NCI-H748 (cell line): ENCODE data around the gene SSBP1.
"Not testable (repeated sequence)": the region's sequence is repeated elsewhere in the genome, so short reads cannot be mapped to it uniquely, and the experiment has no call there.

Experiments
- DNase-seq: peaks from one replicate; lab custom pipeline; 2025; ENCODE audit not compliant: unreplicated experiment; lab: John Stamatoyannopoulos, UW

SSBP1 gene, protein sequence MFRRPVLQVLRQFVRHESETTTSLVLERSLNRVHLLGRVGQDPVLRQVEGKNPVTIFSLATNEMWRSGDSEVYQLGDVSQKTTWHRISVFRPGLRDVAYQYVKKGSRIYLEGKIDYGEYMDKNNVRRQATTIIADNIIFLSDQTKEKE

DNA sequence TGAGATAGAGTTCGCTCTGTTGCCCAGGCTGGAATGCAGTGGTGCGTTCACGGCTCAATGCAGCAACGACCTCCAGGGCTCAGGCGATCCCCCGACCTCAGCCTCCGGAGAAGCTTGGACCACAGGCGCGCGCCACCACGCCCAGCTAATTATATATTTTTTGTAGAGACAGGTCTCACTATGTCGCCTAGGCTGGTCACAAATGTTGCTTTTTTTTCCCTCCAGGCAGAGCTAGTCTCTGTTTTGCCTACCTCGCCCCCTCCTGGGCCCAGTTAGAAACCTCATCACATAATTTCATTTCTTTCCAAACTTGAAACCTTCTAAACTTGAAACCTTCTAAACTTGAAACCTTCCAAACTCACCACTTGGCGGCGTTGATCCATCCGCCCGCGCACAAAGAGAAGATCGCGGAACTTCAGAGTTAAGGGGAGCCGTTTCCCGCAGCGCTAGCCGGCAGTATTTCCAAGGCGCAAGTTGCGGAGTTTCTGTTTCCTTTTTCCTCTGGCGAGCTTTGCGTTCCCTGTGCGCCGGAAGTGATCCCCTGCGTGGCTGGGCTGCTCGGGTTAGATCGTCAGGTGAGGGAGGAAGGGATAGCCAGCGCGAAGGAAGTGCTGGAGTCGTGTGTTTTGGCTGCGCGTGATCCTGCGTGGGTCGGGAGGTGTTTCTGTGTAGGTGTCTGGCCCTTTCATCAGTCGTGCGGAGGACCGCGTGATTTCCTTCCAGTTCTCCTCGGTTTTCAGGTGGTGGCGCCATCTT is at the start of gene SSBP1:
Gene SSBP1, plus strand, starts transcription at position 523 of the 756 bp plus-strand sequence. CDS start 809 bp downstream, outside the sequence.
- DNase-seq: peak; percentile 97

DNA sequence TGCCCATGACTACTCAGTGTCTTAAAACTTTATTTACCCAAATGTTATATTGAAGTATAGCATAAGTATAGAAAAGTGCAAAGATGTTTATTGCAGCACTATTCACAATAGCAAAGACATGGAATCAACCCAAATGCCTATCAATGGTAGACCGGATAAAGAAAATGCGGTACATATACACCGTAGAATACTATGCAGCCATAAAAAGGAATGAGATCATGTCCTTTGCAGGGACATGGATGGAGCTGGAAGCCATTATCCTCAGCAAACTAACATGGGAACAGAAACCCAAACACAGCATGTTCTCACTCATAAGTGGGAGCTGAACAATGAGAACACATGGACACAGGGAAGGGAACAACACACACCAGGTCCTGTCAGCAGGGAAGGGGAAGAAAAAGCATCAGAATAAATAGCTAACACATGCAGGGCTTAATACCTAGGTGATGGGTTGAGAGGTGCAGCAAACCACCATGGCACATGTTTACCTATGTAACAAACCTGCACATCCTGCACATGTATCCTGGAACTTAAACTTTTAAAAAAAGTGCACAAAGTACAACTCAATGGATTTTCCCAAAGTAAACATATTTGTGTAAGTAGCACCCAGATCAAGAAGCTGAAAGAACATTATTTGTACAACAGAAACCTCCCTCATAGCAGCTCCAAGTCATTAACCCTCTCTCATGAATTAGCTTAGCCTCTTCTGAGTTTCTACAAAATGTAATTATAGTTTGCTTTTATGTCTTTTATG is 48.9 kb upstream of the SSBP1 start:
- DNase-seq: not testable (repeated sequence)

DNA sequence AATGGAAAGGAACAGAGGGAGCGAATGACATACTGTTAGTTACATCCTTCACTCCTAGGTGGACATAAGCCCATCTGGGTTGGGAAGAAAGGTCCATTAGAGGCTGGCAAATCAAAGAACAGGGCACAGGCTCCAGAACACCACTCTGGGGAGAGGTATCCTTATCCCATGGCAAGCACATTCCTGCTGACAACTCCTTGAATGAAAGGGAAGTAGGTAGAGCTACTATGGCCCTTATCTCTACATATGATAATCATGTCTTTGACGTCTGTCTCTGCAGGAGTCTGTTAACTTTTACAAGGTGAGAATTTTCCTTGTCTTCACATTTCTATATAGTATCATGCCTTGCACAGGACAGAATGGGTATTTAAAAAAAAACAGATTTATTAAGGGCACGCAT is 46.6 kb upstream of the SSBP1 start:
- no peak for DNase-seq

DNA sequence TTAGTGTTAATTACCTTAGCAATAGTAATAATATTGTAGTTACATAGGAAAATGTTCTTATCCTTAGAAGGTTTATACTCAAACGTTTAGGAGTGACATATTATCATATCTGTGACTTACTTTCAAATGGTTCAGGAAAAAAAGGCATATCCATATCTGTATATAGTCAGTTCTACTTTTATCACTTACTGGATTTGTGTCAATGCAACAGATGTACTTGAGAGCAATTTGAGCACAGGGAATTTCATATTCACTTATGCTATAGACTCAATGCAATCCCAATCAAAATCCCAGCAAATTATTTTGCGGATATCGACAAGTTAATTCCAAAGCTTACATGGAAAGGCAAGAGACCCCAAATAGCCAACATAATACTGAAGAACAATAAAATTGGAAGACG is 46.2 kb upstream of the SSBP1 start:
- no peak for DNase-seq

DNA sequence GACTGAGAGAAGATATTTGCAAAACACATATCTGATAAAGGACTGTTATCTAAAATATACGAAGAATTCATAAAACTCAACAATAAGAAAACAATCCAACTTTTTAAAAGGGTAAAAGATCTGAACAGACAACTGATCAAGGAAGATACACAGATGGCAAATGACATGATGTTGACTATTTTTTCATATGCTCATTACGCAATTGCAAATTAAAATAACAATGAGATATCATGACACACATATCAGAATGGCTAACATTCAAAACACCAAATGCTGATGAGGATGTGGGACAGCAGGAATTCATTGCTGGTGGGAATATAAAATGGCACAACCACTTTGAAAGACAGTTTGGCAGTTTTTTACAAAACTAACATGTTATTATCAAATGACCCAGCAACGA is 45.1 kb upstream of the SSBP1 start:
- DNase-seq: no peak

DNA sequence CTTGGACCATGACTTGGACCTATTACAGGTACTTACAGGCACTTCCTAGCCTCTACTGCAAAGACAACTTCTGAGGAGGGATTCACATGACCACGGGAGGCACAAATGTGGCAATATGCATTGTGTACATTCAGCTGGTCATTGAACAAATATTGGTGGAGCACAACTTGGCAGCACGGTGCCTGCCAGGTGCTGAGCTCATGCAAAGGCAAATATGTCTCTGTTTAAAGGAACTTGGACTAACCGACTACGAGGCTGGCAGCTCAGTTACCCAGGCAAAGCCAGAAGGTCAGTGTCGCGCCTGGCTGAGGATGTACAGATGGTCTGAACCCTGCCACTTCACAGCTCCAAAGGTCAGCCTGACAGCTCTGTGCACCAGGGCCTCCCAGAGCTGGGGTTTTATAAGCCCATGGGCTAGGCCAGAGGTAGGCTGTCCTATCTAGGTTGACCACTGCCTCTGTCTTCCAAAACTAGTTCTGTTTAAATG is 42.3 kb upstream of the SSBP1 start:
- peak; percentile 80 for DNase-seq

DNA sequence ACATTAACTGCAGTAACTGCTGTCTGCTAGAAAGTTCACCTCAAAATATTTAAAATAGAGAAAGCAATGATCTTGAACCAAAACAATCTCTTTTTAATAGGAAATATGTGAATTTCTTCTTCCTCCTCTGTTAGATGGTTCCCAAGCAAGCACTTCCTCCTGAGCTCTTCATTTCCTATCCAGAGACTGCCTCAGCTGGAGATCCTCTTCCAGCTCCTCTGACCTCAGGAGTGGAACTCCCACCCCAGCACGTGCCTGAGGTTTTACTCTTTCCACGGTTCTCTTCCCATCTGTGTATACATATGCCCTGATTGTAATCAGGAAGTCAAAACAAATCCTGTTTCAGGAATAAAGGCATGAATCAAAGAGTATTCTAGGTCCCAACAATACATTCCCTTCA is 41.8 kb upstream of the SSBP1 start:
- no peak for DNase-seq

DNA sequence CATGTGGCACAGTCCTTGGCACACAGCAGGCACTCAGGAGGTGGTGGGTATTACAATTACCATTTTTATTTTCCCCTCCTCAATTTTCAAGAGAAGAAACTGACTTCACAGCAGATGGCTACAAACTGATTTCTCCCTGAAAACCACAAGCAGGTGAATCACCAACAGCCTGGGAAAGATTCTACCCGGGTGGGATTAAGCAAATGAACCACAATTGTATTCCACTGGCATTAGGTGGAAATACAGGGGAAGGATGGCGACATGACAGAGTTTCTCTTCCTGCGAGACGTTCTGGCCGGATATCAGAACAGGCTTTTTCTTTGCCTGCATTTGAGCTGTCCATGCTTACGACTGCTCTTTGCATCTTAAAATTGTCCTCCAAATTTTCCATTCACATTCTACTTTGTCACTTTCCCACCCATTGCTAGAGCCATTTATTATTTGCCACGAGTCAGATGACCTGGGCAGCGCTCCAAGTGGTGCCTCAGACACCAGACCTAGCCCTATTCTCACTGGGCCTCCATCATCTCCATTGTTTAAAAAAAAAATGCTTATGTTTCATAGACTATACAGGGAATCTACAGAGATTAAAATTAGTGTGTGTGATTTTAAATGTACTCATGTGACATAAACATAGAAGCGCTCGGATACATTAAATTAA is 40.8 kb upstream of the SSBP1 start:
- DNase-seq: no peak

DNA sequence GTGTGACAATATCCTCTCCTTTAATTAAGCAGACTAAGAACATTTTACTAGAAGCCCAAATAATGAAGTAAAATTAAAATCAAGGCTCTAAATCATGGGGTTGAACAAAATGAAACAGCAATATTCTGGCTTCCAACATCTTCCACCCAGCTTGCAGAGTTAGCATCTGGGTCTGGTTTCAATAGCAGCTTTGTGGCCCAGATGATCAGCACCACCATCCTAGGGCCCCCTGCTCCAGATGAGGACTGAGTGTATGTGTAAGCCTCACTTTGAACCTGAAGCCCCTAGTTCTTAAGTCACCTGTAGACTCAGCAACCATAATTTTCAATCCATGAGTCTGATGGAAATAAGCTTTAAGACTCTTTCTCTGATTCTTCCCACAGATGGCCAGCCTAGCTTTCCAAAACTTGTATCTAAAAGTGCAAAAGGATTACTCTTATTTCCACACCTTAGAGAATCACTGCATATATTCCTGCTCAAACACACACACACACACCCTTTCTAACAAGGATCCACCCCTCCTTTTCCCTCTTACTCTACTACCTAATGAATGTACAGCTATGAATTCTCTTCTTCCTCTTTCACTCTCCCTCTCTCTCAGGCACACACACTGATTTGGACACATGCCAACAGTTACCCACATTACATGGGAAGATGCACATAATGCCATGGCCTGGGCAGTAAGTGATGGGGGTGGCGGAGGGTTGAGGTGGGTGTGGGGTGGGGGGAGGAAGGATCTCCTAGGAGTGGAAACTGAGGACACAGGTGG is 39.7 kb upstream of the SSBP1 start:
- DNase-seq: peak; percentile 55

DNA sequence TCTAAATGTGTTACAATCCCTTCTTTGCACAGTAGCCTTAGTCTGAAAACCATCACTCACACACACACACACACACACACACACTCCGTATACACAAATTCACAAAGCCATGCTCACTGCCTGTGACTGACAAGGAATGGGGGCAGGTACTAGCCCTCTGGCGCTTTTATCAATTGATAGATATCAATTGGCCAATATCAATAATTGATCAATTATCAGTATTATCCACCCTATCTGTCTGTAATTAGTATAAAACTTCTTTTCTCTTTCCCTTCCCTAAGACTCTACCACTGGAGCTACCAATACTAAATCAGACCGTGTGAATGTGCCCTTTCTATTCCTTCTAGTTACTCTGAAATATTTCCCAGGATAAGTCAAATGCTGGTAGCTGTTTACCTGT is 38.3 kb upstream of the SSBP1 start:
- peak; percentile 20 for DNase-seq

DNA sequence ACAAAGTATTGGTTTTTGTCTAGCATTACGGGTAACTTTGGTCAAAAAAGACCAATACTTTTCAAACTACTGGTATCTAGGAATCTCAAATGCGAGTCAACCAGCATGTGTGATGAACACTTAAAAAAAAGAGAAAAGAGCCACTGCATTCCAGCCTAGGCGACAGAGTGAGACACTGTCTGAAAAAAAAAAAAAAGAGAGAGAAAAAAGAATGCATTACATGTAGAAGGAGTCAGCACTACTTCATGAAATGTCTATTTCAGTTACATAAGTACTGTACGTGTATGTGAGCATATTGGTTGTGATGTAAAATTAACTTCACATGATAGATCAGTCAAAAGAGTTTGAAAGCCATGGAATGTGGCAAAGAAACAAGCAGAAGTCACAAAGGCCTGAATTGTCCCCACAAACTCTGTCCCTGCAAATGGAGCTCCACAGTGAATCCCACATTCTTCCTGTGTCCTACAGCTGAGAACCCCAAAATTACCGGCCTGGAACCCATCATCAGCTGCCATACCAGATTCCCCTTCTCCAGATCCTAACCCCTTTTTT is 37.8 kb upstream of the SSBP1 start:
- no peak for DNase-seq

DNA sequence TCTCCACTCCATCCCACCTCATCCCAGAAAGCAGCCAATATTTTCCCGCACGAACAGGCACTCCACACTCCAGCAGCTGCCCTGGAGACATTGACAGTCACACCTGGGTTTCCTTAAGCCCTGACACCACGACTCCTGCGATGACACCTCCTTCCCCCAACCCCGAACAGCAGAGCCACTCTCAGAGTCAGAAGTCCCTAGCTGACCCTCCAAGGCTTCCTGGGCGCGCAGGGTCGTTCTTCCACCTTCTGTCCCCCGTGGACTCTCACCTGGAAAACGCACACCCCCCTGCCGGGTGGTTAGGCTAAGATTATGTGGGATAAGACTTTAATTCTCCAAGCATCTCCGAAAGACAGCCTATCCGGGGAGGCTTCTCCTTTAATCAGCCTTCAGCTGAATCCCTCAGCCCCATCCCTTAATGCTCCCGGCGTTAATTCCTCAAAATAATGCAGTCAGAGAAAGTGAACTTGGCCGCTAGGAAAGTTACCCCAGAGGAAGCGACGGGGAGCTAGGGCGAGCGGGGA is 37.2 kb upstream of the SSBP1 start:
- peak; percentile 39 for DNase-seq

DNA sequence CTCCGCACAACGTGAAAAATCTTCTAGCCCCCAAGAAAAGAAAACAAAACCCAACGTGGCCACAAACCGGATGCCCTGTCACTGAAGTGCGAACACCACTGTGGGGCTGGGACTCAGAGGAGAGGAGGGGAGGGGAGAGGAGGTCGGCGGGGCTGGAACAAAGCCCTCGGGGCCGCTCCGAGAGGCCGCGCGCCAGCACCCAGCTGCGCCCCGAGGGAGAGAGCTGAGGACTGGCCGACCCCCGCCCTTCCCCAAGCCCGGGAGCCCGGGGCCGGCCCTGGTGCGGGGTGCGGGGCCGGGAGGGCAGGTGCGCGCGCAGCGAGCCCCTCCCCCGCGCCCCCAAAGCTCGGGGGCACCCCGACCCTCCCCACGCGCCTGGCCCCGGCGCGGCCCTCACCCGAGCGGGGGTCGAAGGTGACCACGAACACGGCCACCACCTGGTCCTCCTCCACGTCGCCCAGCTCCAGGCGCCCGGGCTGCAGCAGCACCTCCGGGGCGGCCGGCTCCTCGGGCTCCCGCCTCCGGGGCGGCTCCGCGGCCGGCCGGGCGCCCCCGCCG is 36.6 kb upstream of the SSBP1 start:
- peak; percentile 73 for DNase-seq

DNA sequence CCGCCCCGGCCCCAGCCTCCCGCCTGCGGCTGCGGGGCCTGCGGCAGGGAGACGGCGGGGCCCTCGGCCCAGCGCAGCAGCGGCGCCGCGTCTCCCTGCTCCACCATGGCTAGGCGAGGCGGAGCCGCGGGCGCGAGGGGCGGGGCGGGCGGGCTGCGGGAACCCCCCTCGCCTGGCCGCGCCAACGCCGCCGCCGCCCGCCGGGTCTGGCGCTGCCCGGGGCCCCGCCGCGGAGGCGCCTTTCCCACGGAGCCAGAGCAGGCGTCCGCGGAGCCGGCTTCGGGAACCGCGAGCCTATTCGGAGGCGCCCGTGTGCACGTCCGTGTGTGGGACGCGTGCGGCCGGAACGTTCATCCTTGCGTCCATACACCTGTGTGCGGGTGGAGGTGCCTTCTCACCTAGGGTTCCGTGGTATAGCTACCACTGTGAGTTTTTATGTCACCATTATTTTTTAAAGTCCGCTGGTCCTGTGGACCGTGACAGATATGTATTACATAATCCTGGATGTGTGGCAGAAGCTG is 36.1 kb upstream of the SSBP1 start, which contains the start of gene DENND11:
Gene DENND11, minus strand, starts transcription at position 120 of the 521 bp plus-strand sequence. Its CDS starts 13 bp downstream, at position 107.
- DNase-seq: peak; percentile 80

DNA sequence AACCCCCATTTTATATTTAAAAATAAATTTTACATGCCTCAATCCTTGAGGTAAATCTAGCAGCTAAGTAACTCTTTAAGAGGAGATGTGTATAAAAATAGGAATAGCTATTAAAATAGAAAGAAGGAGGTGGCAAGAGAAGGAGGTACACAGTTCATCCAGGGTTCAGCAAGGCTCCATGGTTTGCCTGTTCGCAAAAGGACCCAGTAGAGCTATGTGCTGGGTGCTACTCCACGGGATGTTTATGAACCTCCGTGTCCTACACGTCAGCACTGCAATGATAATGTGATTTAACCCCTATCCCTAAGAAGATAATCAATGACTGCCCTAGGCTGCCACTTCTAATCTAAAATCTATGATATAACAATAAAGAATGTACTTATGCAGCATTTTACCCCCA is 35.3 kb upstream of the SSBP1 start:
- no peak for DNase-seq

DNA sequence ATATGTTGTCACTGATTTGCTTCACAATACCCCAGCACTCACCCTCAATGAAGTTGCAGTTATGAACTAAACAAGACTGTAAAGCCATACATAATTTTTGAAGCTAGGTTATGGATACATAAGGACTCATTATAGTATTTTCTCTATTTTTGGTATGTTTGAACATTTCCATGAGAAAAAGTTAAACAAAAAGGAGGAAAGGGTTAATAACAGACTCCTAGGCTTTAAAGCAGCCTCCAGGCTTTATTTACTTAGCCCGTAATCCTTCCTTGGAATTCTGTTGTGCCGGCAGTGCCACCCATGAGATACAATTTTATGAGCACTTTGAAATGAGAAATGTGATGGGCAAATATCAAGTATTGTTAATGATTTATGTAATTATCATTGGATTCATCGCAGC is 34.0 kb upstream of the SSBP1 start:
- no peak for DNase-seq

DNA sequence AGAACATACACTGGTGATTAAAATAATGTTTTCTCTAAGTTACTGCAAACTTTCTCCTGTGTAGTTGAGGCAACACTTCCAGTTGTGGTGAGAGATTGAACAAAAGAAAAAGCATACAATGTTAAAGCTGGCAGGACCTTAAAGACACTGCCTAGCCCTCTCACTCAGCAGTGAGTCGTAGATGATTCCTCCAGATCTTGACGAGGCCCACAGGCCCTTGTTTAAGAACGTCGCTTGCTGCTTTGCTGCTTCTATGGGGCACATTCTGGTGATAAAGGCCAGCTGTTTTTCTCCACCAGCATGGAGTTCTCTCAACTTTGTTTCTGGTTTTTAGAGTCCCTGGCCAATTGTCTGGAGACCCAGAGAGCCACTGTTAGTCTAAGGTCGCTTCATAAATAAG is 33.4 kb upstream of the SSBP1 start:
- DNase-seq: no peak

DNA sequence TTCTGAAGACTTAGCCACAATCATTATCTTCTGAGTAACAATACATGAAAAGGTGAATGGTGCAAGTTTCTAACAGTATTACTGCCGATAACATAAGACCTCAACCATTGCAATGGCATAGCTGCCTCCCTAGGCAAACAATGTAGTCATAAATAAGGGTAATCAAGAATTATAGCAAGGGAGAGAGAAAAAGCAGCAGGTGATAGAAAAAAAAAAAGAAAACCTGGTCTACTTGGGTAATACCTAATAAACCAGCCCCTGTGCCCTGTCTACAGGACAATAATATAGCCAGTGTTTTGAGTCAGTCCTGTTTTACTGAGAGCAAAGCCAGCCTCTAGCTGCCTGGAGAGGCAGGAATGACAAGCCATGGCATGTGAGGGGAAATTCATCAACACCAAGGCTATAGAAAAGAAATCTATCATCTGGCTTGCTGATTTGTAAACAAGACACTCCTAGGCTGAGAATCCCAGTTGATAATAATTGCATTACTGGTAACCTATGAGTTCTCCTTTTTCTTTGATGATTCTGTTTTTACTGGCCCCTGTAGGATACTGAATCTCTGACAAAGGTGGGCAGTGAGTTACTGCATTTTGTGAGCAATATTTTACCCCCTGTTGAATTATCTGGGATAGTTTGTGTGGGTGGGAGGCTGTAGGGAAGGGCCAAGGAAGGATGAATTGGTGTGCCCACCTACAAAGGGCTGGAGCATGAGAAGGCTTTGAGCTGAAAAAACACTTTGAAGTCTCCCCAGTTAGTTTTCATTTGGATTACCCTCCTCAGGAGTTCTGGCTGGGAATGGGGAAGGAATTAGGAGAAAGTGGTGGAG is 31.7 kb upstream of the SSBP1 start:
- peak; percentile 85 for DNase-seq

DNA sequence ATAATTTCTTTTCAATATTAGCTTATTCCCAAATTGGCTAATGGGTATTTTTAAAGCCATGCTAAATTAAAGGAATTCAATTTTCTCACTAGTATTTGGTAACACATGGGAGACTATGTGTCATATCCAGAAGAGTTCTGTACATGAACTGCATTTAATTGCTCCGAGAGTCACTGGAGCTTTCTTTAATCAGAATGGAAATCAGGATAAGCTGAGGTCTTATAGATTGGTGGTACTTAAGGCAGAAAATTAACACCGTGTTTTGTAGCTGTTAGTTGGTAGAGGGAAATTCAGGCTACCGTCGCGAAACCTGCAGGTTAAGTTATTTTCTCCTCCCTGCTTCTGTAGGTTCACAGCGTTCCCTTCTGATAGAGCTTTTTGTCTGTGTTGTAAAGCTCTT is 29.8 kb upstream of the SSBP1 start, which contains the start of gene WEE2:
Gene WEE2, plus strand, starts transcription at position 3 of the 400 bp plus-strand sequence. CDS start 406 bp downstream, outside the sequence.
- DNase-seq: peak; percentile 87
